ENCODE results near the gene APBB2.

DNA sequence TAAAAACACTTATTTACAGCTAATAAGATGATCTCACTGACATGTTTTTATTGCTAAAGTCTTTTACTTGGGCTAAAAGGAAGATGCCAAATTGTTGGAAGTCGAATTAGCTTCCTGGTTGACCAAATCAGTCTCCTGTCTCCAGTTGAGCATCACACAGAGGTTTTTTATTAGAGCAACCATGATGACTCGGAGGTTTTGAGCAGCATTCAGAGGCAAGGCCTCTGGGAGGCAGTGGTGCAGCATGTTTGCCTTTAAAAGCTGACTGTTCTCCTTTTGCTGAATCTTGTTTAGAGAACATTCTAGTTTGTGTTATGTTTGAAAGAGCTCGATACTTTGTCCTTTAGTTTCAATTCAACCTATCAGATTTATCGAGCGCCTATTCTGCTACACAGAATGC, 44.4 kb upstream of the APBB2 start:
- TF ChIP-seq YY1 (IDR thresholded peaks at IDR 0.05; ENCODE audit: insufficient read depth, insufficient read length), result no peak
- TF ChIP-seq ZNF274 (IDR thresholded peaks at IDR 0.05; ENCODE audit: low read depth, low read length), result no peak
- TF ChIP-seq SUZ12 (IDR thresholded peaks at IDR 0.05; ENCODE audit: extremely low read depth, insufficient read depth, insufficient read length), result no peak
